ENCODE measurements around the gene FAF1. TPM values are rescaled to one million over a fixed set of nuclear protein-coding genes. Genes with fewer than 3 reads are reported as not detected.

FAF1 gene
- total RNA-seq, 2 experiments from 2014 or later, result 42.3 to 114 TPM

- no peak overlapping the region for H3K4me3 ChIP-seq (ENCODE audit: low read depth, low read length, poor library complexity, severe bottlenecking)
- BruUV-seq (replicated peaks), result no TSS peak
- no peaks in the 10 kb centered on the region for H3K79me2 ChIP-seq (ENCODE audit: insufficient read depth, low read depth, low read length)
- no peak overlapping the region for H3K27ac ChIP-seq (ENCODE audit: low read depth, low read length, poor library complexity, severe bottlenecking)
- no peak overlapping the region; the same call in 1 of the 2 replicates for H3K4me2 ChIP-seq (ENCODE audit: low read length)
- ChIA-PET CTCF (ENCODE audit: unreplicated experiment) (no interaction called here), POLR2A (interaction anchor here (0.6 to 2.9 kb wide), 3 partner anchors 19 to 38 kb away, joined by 3 to 9 read pairs (median 4); no protein-coding TSS in a partner anchor)
- peaks cover 5% of the 10 kb centered on the region for H3K4me1 ChIP-seq (ENCODE audit: insufficient read depth, low read length, poor library complexity, severe bottlenecking)
- H3K9me2 ChIP-seq (ENCODE audit: insufficient read depth, low read length), result no peaks in the 10 kb centered on the region
- H3K36me3 ChIP-seq (ENCODE audit: insufficient read depth, low read length), result 0 out of 2 replicates have a peak, but pooled peaks cover 3% of the 10 kb centered on the region
- H4K20me1 ChIP-seq (ENCODE audit: insufficient read depth, low read length), result no peaks in the 10 kb centered on the region
- H3K9me3 ChIP-seq (ENCODE audit: low read length), result no peaks in the 10 kb centered on the region
- TF ChIP-seq EZH2phosphoT487 (IDR thresholded peaks at IDR 0.05; ENCODE audit: borderline replicate concordance, low read depth, low read length), result no peak
- TF ChIP-seq CTCF (conservative IDR thresholded peaks at IDR 0.05; ENCODE audit: low read length), result no peak
- no peak overlapping the region for H2AFZ ChIP-seq (ENCODE audit: low read length)
- intact Hi-C loops (cut with micrococcal nuclease; ENCODE audit: unreplicated experiment), result no loop called here
- DNase-seq (ENCODE audit: low spot score), result no peak
These were observed 348.4 kb downstream of the FAF1 start for GRCh38 chr1:50611675-50612074.

- ChIA-PET POLR2A (interaction anchor here (0.6 to 2.9 kb wide), 2 partner anchors 13 to 23 kb away, joined by 3 to 9 read pairs; no protein-coding TSS in a partner anchor), CTCF (ENCODE audit: unreplicated experiment) (no interaction called here)
- Histone ChIP-seq H3K9me2 (ENCODE audit: insufficient read depth, low read length) (no peaks in the 10 kb centered on the region), H3K9me3 (ENCODE audit: low read length) (no peaks in the 10 kb centered on the region), H3K36me3 (ENCODE audit: insufficient read depth, low read length) (0 out of 2 replicates have a peak, but pooled peaks cover 3% of the 10 kb centered on the region), H3K4me2 (ENCODE audit: low read length) (no peak overlapping the region), H3K79me2 (ENCODE audit: insufficient read depth, low read depth, low read length) (no peaks in the 10 kb centered on the region), H3K4me3 (ENCODE audit: low read depth, low read length, poor library complexity, severe bottlenecking) (no peak overlapping the region), H2AFZ (ENCODE audit: low read length) (no peak overlapping the region), H4K20me1 (ENCODE audit: insufficient read depth, low read length) (no peaks in the 10 kb centered on the region), H3K27ac (ENCODE audit: low read depth, low read length, poor library complexity, severe bottlenecking) (no peak overlapping the region), H3K4me1 (ENCODE audit: insufficient read depth, low read length, poor library complexity, severe bottlenecking) (peaks cover 5% of the 10 kb centered on the region)
- TF ChIP-seq CTCF (conservative IDR thresholded peaks at IDR 0.05; ENCODE audit: low read length), result no peak
- no peak for TF ChIP-seq EZH2phosphoT487 (IDR thresholded peaks at IDR 0.05; ENCODE audit: borderline replicate concordance, low read depth, low read length)
- intact Hi-C loops (cut with micrococcal nuclease; ENCODE audit: unreplicated experiment), result no loop called here
- peak; percentile 42 for DNase-seq (ENCODE audit: low spot score)
- BruUV-seq (replicated peaks), result no TSS peak
These were observed 349.5 kb downstream of the FAF1 start for GRCh38 chr1:50610563-50610962.

GRCh38 chr1:50609508-50609907 is 350.6 kb downstream of the FAF1 start:
- Histone ChIP-seq H3K36me3 (ENCODE audit: insufficient read depth, low read length) (0 out of 2 replicates have a peak, but pooled peaks cover 3% of the 10 kb centered on the region), H4K20me1 (ENCODE audit: insufficient read depth, low read length) (no peaks in the 10 kb centered on the region), H3K4me1 (ENCODE audit: insufficient read depth, low read length, poor library complexity, severe bottlenecking) (peaks cover 5% of the 10 kb centered on the region), H3K4me2 (ENCODE audit: low read length) (no peak overlapping the region), H3K4me3 (ENCODE audit: low read depth, low read length, poor library complexity, severe bottlenecking) (no peak overlapping the region), H3K27ac (ENCODE audit: low read depth, low read length, poor library complexity, severe bottlenecking) (no peak overlapping the region), H3K9me3 (ENCODE audit: low read length) (no peaks in the 10 kb centered on the region), H3K9me2 (ENCODE audit: insufficient read depth, low read length) (no peaks in the 10 kb centered on the region), H3K79me2 (ENCODE audit: insufficient read depth, low read depth, low read length) (no peaks in the 10 kb centered on the region), H2AFZ (ENCODE audit: low read length) (no peak overlapping the region)
- intact Hi-C loops (cut with micrococcal nuclease; ENCODE audit: unreplicated experiment), result no loop called here
- BruUV-seq (replicated peaks), result no TSS peak
- DNase-seq (ENCODE audit: low spot score), result no peak
- TF ChIP-seq EZH2phosphoT487 (IDR thresholded peaks at IDR 0.05; ENCODE audit: borderline replicate concordance, low read depth, low read length), result no peak
- no peak for TF ChIP-seq CTCF (conservative IDR thresholded peaks at IDR 0.05; ENCODE audit: low read length)
- CTCF ChIA-PET (ENCODE audit: unreplicated experiment), result no interaction called here
- POLR2A ChIA-PET, result interaction anchor here (0.5 to 1.5 kb wide), 7 partner anchors 13 to 238 kb away, joined by 3 to 7 read pairs (median 4); no protein-coding TSS in a partner anchor

Data from OCI-LY7 (cell line).